Measurements from ENCODE around the gene NSG1.
"Not testable (repeated sequence)": the region's sequence is repeated elsewhere in the genome, so short reads cannot be mapped to it uniquely, and the experiment has no call there.

The NSG1 gene

DNA sequence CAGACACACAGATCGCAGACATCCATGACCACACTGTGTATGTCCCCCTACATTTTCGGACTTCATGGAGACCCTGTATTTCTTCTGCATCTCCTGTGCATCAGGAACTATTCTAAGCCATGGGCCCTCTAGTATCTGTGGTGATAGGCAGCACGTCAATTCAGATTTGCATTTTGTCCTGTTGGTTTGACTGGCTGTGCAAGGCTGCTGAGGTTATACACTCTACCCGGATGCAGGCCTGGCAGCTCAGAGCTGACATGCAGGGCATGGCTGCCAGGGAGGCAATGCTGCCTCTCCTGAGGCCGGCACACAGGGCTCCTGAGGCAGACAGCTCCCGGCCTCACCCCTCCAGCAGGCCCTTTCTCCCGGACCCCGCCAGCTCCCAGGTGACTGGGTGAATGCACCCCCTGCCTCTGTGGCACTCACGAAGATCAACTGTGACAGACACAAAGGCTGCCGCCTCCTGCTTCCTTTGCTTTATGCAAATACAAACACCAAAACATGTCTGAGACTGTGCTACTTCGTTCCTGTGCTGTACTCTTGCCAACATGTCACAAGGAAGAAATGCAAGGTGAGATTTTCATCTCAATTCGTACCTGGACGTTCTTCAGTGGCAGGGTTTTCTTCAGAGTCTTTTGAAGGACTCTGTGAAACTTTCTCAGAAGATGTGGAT lies 51.0 kb downstream of the NSG1 start:
- no peak for DNase-seq

DNA sequence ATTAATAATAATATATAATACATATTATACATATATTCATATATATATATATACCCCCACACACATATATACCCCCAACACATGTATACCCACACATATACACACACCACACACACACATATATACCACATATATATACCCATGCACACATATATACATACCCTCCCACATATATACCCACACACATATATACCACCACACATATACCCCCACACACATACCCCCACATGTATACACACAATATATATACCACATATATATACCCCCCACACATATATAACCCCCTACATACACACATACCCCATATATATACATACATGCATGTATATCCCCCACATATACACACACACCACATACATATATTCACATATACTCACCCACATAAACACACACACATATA lies 52.0 kb downstream of the NSG1 start:
- no peak for DNase-seq

DNA sequence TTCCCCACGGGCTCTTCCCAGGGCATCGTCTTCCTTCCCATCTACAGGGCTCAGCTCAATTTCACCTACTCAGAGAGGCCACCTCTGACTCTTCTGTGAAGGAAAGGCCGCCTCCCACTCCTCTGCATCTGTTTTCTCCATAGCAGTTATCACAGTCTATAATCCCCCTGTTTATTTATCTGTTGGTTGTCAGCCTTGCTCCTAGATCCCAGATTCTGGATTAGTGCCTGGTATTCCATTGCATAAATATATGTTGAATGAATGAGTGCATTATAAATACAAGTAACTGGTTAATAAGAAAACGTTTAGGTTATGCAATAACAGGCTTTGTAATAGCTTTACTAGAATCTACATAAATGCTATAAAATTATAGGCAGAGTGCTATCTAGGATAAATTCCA lies 52.9 kb downstream of the NSG1 start:
- no peak for DNase-seq

DNA sequence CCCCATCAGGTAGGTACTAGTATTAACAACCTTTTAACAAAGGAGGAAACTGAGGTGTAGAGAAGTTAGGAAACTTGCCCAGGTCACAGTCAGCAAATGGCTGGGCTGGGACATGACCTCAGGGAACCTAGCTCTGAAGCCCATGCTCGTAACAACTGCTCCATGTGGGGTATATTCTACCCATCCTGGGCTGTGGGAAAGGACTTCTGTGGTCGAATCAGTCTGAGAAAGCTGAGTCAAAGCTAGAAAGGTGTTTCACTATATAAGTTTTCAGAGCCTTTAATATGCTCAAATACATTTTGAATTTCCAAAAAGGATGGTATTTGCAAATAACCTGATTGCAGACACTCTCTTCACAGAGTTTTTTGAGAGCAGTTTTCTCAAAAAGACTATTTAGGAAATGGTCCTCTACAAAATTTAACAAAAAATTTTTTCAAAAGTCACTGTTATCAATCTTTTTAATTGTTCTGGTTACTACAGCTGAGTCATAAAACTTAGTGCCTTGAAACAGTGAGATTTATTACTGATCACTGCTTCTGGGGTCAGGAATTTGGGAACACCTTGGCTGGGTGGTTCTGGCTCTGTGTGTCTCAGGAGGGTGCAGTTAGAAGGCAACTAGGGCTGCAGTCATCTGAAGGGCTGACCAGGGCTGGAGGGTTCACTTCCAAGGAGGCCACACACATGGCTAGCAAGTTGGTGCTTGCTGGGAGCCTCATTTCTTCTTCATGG lies 53.6 kb downstream of the NSG1 start:
- DNase-seq = no peak

DNA sequence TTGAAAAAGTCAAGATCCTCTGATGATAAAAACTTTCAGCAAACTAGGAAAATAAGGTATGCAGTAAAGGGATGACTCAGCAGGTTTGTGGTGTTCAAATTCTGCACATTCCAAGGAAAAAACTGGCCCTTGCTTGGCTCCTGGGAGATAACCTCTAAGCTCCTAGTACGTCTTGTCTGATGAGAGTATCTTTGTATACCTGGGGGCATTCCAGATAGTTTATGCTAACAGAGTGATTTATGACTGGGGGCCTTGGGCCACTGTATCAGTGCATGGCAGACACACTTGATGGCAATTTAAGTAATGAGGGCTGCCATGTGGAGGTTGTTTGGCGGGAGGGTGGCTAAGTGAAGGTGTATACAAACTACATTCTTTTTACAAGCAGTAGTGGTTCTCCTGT lies 56.9 kb downstream of the NSG1 start:
- DNase-seq = no peak

DNA sequence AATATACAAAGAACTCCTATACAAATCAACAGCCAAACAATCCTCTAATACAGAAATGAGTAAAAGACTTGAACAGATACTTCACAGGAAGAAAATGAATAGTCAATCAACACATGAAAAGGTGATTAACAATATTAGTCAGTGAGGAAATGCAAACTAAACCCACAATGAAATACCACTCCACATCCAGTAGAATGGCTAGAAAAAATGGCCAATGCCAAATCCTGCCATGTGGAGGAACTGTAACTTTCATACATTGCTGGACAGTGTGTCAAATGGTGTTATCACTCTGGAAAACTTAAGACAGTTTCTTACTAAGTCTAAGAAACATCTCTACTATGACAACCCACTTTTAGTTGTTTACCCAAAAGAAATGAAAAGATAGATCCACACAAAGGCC lies 59.5 kb downstream of the NSG1 start:
- no peak for DNase-seq

DNA sequence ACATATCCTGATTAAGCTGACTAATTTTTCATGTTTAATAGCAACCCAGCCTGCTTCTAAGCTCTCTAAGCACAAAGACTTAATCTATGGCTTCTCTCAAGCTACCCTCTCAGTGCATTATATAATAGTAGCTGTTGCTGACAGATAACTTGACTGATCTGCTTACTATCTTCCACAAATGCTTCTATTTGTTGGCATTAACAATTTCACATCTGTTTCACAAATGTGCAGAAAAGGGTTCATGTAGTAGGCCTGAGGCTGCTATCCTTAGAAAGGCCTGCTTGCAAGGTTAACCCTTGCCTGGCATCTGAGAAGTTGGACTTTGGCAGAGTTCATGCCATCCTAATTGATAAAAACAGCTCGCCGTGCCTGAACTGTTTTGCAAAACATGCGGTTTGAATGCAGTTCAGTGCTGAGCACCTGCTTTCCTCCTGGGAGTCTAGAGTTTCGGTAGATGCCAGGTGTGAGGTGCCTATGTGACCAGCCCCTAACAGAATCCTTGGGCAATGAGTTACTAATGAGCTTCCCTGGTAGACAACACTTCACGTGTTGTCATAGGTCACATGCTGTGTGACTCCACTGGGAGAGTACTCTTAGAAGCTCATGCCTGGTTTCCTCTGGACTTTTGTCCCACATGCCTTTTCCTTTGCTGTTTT lies 68.4 kb downstream of the NSG1 start:
- no peak for DNase-seq

DNA sequence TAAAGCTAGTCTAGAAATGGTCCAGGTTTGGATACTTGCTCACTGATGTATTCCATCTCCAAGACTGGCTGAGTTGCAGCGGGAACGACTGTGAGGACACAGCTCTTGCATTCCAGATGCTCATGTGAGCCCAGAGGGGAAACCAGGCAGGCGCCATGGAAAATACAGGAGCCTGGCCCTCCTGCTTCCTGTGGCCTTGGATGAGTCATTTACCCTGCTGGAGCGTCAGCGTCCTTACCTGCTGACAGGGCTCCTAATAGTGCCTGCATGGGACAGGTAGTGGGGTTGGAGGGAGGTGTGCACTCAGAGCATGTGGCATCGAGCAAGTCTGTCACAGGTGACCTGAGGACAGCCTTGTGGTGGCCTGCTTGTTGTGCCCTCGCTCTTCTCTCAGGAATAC lies 69.4 kb downstream of the NSG1 start:
- DNase-seq = no peak

DNA sequence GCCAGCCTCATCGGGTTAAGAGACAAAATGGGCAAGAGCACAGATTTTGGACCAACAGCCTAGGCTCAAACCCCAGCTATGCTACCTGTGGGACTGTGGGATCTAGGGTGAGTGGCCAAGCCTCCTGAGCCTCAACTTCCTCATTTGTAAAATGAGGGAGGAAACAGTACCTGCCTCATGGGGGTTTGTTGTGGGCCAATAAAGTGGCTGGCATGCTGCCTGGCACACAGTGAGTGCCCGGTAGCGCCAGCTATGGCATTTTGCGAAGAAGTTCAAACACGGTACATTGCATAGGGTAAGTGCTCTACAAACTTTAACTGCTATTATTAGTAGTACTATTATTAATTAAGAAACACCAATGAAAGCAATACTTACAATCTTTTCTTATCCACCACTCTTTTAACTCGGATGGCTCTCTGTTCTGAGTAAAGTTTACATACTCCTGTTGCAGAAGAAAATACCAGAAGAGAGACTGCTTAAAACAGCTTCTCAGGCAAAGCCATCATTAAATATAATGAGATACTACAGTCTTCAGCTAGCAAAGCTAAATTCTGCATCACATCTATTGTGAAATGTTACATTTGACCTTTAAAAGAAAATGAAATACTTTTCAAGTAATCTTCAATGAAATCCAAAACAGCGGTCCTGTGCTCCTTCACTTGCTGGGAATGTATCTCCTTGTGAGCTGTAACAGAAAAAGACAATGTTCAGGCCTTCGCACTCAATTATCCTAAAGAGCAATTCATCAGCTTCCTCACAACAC lies 70.1 kb downstream of the NSG1 start:
- no peak for DNase-seq

DNA sequence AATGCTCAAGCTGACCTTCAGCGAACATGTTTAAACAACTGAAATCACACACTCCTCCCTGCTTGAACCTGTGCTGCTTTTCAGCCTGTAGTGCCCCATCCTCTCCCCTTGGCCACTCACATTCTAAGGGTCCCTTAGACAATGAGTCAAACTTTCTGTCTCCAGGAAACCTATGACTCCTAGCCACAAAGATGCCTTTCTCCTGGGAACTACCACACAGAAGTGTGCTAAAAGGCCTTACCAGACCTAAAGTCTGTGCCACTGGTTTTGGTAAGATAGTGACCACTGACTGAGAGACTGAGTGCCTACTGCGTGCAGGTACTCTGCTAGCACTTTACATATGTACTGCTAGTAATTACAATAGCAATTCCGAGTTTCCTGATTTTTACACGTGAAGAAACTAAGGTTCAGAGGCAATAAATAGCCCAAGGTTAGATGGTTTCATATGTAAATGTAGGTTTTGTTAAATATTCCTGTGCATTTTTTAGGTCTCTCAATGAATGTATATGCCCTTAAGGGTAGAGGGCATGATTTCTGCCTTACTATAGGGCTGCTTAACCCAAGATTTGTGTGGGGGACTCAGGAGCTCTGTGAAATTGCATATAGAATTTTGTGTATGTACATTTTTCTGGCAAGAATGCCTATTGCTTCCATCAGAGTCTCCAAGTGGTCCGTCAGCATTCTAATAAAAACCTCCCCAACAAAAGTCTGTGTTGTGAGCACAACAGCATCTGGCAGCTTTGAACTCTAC lies 71.1 kb downstream of the NSG1 start:
- no peak for DNase-seq

DNA sequence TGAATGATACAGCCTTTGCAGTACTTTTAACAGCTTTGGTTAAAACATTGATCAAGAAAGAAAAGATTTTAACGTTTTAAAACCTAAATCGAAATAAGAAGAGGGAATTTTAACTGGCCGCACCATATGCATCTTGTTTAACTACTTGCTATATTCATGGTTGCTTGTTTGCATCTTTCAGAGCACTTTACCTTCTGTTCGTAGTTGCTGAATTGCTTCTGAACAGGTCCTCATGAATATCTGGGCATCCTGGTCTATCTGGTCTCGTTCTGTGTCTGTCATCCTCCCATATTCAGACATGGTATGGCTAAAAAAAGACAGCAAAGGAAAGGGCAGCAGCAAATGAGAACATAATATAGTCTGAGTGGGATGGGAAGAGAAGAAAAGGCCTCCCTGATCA lies 72.3 kb downstream of the NSG1 start:
- no peak for DNase-seq

DNA sequence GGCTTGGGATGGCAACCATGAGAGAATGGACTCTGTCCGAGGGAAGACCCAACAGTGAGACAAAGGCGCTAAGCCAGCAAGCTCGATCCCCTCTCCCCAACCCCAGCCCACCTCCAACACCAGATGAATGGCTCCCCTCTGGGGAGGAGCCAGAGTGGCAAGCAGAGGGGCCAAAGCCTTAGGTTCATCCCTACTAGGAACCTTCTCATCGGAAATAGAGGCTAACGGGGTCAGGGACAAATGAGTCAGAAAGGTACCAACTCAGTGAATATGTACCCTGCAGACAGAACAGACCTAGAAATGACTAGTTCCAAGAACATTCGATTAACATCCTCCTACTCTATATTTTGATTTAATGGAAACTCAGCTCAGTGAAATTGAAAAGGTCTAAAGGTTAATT lies 73.9 kb downstream of the NSG1 start:
- DNase-seq = no peak

DNA sequence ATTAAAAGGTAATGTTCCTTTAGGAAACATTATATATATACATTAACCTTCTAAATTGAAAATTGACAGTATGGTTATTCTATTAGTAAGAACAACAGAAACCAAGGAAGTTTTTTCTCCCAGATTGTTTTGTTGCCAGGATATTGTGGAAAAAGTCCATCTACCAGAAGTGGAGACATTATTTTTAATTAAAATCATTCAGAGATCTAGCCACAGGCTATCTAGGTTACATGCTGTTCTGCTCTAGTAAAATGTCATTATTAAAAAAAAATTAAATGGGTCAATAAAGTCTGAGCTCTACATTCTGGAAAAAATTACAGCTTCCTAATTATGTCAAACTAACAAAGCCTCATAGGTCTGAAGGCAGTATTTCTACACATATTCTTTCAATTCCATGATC lies 74.3 kb downstream of the NSG1 start:
- no peak for DNase-seq

DNA sequence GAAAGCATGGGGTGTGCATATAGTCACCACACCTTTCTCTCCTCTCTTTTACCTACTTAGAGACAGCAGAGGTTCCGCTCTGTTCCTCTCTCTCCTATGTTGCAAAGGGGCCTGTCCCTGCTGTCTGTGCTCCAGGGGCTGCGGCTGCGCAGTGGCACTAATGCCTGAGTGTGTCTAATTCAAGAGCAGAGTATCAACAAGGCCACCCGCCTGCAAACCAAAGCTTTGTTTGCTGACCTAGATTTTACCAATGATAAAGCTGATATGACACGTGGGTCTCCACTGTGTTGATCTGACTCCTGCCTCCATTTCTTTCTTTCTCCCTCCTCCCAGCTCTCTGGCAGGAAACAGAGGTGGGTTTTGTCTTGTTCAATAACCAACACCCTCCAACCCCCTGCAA lies 74.9 kb downstream of the NSG1 start:
- DNase-seq = no peak

DNA sequence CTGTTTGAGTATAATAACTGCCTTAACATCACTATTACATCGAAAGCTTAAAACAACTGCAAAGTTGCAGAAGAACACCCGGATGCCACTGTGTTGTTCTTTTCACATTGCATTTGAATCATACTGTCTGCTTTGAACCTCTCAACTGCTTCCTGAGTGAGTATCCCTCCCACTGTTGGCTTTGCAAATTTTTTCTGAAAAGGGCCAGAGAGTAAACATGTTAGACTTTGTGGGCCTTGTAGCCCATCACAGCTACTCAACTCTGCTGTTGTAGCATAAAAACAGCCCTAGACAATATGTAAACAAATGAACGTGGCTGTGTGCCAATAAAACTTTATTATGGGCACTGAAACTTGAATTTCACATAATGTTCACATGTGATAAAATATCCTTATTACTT lies 76.1 kb downstream of the NSG1 start:
- no peak for DNase-seq

DNA sequence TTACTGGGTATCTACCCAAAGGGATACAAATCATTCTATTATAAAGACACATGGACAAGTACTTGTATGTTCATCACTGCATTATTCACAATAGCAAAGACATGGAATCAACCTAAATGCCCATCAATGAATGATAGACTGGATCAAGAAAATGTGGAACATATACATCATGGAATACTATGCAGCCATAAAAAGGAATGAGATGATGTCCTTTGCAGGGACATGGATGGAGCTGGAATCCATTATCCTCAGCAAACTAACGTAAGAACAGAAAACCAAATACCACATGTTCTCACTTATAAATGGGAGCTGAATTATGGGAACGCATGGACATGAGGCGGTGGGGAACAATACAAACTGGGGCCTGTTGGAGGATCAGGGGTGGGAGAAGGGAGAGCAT lies 78.3 kb downstream of the NSG1 start:
- DNase-seq = not testable (repeated sequence)

Measured in activated CD4-positive, alpha-beta T cell treated with anti-CD3 and anti-CD28 coated beads for 1 hour (primary cell).